Epithelial cell of proximal tubule (primary cell): ENCODE measurements around the gene FAM3C. TPM values are rescaled to one million over a fixed set of nuclear protein-coding genes. Genes with fewer than 3 reads are reported as not detected.

ENCODE experiments used
- DNase-seq: peaks from one replicate; pipeline ENCODE4 v3.0.0-alpha.2; 2011; ENCODE audit warnings: low read depth
- H3K4me3 ChIP-seq: 2 replicates; pipeline ENCODE4 v1.5.1; 2011; ENCODE audit warnings: low read depth, mild to moderate bottlenecking, low read length
- CTCF ChIP-seq: conservative IDR thresholded peaks from 2 replicates; pipeline ENCODE4 v1.5.1; 2012; ENCODE audit warnings: low read depth, mild to moderate bottlenecking, low read length
- total RNA-seq: library from RNA; depleted of rRNA; stranded (reverse); fragments of >200 nt; gene quantifications from 2 replicates; pipeline ENCODE4 v1.2.3, GENCODE V29; 2015

The FAM3C gene
- total RNA-seq, 1 donor from 2014 or later = 134 TPM

- H3K4me3 ChIP-seq = no peak overlapping the region
- no peak for DNase-seq
- no peak for TF ChIP-seq CTCF
Measured at GRCh38 chr7:121383235-121383910, 12.7 kb downstream of the FAM3C start.

GRCh38 chr7:121382473-121382872, 13.6 kb downstream of the FAM3C start:
- no peak for DNase-seq
- TF ChIP-seq CTCF = no peak

GRCh38 chr7:121379930-121380329, 16.2 kb downstream of the FAM3C start:
- TF ChIP-seq CTCF = no peak
- no peak for DNase-seq
- no peak overlapping the region for H3K4me3 ChIP-seq

More at GRCh38 chr7:121382473-121382872, 13.6 kb downstream of the FAM3C start:
- H3K4me3 ChIP-seq = no peak overlapping the region

GRCh38 chr7:121376979-121377378, 19.1 kb downstream of the FAM3C start:
- H3K4me3 ChIP-seq = no peak overlapping the region
- DNase-seq = no peak
- no peak for TF ChIP-seq CTCF

- no peak overlapping the region for H3K4me3 ChIP-seq
- peak; percentile 25 for TF ChIP-seq CTCF
- DNase-seq = no peak
Measured at GRCh38 chr7:121373177-121373576, 22.9 kb downstream of the FAM3C start.

GRCh38 chr7:121372376-121373010, 23.6 kb downstream of the FAM3C start:
- no peak overlapping the region for H3K4me3 ChIP-seq
- no peak for TF ChIP-seq CTCF
- no peak for DNase-seq

- no peak overlapping the region for H3K4me3 ChIP-seq
- no peak for TF ChIP-seq CTCF
- DNase-seq = no peak
Measured at GRCh38 chr7:121371883-121372282, 24.2 kb downstream of the FAM3C start.
